HG02938 (cell line): ENCODE measurements around the gene PPIF.

ENCODE experiments used
- ATAC-seq: cut with Tn5 transposase; IDR thresholded peaks from one replicate; pipeline ENCODE4 v1.9.1; 2021; ENCODE audit warnings: mild to moderate bottlenecking, moderate library complexity; ENCODE audit not compliant: unreplicated experiment

Gene PPIF

DNA sequence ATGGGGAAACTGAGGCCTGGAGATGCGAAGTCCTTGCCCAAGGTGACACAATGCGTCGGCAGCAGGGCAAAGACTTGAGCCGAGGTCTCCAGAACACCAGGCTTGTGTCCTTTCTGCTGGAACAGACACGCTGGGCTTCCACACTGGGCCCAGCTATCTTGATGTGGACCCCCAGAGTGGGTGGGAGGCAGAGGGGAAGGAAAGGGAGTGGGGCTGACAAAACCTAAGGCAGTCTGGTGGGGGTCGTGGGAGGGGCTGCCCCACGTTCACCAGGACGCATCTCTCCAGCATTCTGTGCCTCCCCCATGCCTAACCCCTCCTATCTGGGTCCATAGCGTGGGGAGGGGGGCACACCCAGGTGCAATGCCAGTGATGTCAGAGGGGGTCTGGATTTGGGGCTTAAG, 38.1 kb downstream of the PPIF start:
- no peak for ATAC-seq

DNA sequence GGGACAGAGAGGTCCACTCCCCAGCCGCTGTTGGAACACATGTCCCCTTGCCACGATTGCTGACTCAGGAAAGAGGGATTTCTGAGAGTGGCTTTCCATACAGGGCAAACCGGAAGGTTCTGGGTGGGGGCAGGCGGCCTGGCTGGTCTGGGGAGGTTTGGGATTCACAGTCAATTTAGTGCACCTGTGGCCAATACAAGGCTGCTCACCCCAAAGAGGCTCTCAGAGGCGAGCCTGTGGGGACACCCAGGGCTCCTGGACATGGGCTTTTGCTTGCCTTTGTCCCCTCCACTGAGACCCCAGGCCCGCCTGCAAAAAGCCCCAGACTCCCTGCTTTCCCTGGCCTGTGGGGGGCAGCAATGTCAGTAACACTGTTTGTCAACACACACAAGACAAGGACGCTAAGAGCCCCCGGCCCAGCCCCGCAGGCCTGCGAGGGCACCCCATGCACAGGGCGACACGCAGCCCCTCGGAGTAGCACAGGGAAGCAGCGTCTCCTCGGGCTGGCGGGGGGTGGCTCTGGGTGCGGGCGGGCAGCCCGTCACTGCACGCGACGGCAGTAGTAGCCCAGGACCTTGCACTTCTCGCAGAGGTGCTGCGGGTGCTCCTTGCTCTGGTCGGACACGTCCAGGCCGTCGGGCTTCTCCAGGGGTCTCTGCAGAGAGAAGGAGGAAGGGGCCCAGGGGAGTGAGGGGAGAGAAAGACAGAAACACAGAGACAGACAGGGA, 38.7 kb downstream of the PPIF start:
- no peak for ATAC-seq

DNA sequence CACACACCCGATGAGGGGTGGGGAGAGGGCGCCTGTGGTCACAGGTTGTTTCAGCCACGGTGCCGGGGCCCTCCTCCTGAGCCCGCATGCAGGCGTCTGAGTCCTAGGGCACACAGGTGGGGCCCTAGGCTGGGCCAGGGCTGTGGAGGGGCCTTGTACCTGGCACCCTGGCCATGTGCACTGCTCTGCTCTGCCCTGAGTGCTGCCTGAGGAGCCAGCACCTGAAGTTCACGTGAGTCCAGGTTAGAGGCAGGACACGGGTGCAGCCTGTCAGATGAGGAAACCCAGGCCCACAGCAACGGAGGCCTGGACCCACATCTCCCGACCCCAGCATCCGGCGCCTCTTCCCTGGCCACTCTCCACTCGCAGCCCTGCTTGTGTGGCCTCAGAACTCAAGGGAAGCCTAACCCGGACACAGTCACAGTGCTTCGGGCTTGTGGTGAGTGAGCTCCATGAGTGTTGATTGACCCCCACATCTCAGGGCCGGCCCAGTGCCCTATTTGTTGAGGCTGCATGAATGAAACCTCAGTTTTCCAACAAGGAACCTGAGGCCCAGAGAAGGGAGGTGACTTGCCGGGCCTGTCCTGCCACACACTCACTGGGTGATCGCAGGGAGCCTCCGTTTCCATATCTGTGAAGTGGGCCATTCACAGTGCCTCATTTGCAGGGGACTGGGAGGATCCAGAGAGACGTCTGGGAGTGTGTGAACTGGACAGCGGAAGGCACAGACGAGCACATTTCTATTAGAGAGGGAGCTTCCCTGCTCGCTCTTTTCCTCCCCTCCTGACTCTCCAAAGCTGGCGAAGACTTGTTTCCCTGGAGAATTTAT, 39.6 kb downstream of the PPIF start:
- ATAC-seq, result no peak

DNA sequence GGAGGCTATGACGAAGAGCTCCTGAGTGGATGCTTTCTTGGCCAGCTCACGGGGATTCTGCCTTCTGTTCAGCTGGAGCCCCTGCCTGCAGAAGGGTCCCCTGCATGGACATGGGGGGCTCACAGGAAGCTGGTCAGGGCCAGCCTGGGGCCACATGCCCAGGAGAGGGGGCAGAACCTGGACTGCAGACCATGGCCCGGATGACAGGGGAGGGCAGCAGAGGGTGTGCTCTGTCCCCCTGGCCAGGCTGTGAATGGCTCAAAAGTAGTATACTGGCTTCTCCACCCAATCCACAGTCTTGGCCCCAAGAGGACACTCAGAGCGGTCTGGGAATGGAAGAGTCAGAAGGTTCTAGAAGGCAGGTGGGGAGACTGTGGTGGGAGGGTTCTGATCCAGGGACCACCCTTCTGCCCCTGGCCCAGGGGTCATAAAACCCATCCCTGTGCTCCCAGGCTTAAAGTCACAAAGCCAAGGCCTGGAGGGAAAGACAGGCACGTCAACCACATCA, 40.3 kb downstream of the PPIF start:
- no peak for ATAC-seq

DNA sequence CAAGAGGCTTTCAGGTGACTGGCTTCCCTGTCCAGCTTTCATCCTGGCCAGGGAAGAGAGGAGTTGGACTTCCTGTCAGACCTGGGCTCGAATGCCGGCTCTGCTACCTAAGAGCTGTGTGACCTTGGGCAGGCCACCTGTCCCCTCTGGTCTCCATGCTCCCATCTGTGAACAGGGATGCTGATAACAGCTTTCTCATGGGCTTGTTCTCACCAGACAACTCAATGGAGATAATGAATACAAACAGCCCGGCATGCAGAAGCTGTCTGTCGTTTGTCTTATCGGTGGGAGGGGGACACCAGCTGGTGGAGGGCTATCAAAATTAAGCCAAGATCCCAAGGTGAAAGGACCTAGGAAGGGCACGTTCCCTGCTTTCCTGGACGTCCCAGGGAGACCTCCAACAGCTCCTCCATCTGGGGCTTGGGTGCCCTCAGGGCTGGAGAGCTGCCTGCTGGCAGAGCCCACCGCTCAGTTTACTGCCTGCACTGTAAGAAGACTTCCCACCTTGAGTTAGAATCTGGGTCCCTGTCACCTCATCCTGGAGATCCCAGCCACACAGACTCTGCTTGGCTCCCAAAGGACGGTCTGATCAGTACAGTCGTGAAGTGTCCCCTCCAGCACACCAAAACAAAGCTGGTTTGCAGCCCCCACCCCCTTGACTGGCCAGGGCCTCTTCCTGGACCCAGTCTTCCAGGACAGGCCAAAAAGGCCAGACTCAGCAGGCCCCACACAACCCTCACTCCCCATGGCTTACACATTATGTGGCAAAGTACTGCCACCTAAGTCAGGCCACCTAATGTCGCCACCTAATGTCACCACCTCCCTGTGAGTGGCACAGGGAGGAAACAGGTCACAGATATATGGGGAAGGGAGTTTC, 40.9 kb downstream of the PPIF start:
- ATAC-seq, result no peak

DNA sequence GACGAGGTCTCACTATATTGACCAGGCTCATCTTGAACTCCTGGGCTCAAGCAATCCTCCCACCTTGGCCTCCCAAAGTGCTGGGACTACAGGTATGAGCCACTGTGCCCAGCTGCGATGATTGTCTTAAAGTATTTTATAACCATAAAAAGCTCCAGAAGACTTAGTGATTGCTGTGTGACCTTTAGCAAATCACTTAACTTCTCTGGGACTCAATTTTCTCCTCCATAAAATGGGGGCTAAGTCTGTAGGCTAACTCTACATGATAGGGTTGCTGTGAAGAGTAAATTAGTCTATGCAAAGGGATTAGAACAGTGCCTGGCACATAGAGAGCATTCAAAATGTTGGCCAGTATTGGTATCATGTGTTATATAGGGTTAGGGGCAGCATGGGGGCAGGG, 42.8 kb downstream of the PPIF start:
- ATAC-seq, result no peak

DNA sequence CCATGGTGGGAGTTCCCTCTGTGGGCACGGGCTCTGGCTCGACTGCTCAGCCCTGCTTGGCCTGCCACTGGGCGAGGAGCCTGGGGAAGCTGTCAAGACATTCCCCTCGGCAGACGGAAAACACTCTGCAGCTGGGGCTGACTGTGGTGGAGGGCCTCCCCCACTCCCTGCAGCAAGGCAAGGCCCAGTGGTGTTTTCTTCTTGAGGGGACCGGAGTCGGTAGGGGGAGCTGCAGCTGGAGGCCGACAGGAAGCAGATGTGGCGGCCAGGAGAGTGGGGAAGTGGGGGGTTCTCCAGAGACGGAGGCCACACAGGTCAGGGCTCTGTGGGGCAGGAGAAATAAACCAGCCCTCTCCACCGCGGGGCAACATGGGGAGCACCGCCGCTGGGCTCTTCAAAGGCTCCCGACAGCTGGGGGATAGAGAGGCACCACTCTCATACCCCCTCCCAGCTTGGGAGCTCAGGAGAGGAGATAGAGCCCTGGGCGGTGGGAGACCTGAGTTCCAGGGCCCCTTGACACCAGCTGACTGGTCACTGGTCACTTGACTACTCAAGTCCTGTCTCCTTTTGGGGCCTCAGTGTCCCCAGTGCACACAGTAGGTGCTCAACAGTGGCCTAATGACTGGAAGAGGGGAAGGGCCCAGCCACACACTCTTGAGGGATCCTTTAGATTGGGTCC, 43.4 kb downstream of the PPIF start:
- ATAC-seq, result peak; percentile 58

DNA sequence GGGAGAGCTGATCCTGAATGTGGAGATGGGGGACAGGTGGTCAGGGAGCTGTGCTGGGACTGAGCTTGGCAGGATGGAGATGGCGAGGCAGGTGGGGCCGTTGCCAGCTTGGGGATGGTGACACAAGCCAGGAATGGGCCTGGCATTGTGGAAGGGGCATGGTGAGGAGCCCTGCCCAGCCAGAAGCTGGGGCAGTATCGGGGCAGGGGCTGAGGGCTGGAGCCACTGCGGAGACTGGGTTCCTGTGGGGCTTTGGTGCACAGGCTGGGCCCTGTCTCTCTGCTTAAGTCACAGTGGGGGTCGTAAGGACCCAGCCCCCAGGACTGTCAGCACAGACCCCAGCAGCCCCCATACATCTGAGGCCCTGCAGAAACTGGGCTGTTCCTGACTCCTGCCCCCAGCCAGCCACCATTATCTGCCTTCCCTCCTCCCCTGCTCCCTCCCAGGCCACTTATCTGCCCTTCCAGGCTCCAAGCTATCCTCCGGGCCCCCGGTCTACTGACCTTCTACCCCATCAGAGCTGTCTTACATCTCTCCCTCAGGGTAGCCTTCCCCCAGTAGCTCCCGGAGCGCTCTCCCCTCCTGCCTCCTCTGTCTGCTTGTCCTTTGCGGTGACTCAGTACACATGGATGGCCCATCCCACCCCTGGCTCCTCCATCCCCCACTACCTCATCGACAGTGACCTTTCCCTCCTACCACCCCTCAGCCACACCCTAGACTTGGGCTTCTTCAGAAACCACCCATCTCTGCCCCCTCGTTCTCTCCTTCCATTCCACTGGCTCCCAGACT, 44.2 kb downstream of the PPIF start:
- ATAC-seq, result no peak

DNA sequence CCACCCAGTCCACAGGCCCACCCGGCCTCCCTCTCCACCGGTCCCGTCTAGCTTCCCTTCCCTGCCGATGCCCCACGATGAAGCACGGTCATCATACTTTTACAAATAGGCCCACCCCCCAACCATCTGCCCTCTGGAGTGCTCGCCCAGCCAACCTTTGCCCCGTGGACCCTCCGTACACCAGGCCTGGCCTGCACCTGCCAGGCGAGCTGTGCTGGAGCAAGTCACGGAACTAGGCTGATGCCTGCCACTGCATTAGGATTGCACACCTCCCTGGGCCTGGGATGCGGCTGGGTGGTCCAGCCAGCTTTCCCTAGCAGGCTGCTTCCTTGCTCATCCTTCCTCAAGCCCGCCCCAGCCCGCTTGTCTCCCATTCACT, 44.7 kb downstream of the PPIF start:
- no peak for ATAC-seq

DNA sequence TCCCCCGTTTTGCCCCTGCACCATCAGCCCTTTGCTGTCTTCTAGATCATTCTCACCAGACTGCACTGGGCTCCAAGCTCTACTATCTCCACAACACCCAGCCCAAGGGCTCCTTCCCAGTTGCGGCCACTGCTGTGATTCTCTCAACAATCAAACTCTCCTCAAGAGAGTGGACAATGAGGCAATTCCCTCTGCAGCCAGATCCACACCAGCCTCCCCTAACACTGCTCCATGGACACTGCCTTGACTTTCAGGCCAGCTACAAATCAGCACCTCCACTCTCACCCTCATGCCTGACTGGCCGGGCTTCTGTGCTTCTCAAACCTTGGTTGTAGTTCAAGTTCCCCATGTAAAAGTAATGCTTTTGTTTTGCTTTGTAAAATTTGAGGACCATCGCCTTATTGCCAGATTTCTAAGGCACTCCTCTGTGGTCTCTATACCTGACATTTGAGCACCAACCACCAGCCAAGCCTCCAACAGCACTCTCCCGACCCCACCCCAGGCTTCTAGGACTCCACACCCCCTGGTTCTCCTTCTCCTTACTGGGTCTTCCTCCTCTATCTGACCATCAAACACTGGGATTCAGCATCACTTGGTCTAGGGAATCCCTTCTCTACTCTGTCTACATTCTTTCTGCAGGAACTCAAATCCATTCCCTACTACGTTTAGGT, 45.4 kb downstream of the PPIF start:
- no peak for ATAC-seq

DNA sequence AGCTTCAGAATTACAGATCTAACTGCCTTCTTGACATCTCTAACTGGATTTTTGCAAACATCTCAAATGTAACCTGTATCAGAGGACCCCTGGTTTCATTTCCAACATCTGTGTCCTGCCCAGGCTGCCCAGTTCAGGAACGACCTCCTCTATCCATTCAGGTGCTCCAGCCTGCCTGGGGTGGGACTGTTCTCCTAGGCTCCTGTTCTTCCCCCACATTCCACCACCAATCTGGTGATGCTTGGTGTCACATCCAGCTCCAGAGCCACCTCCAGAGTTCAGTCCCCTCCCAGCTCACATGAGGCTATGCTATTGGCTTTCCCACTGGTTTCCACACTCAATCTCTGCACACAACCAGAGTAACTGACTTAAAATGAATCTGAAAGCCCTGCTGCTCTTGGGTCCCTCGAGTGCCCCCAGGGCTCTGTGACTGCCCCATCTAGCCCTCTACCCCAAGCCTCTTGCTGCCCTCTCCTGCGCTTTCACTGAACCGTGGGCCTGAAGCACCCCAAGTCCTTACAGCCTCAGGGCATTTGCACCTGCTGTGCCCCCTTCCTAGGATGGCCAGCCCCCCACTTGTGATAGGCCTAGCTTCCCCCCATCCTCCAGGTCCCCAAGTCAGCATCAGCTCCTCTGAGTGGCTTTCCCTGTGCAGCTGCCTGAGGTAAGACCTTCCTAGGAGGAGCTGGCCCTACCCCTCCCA, 46.1 kb downstream of the PPIF start:
- no peak for ATAC-seq

DNA sequence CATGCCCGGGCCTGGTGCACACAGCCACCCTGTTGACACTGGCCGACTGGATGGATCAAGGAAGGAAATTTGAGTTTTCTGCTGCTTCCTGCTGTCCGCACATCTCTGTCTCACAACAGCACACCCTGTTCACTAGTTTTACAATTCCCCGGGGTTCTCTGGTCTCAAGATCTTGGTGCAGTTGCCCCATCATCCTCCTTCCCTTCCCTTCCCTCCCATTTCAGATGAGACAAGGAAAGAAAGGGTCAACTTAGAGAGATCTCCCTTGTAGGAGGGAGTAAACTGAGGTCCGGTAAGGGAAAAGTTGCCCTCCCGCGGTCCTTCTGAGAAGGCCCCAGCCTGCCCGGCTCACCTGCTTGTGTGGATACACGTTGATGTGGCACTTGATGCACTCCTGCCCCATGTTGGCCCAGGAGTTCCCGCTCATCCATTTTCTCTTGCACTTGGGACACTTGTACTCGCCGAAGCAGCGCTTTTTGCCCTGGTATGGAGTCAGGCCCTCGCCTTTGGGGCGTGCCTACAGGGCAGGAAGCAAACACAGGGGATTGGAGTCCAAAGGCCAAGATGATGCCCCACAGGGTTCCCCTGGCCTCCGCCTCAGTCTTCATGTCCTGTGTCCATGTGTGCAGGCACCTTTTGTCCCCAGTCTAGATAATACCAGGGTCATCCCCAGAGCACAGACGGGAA, 46.8 kb downstream of the PPIF start:
- ATAC-seq, result no peak

DNA sequence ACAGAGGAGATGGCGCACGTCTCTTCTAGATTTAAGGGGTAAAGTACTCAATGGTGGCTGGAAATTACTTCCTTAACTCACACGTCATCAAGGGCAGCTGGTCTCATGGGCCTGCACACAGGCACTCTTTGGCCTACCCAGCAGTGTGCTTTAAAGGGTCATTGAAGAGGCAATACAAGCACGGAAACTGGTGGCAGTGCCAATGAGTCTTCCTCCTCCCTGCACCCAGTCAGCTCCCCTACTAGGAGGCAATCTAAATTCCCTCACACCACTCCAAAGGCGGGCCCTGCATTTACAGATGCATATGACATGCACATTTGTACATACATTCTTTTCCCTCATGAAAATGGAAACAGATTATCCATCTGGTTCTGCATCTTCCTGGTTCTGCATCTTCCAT, 47.4 kb downstream of the PPIF start:
- ATAC-seq, result no peak

DNA sequence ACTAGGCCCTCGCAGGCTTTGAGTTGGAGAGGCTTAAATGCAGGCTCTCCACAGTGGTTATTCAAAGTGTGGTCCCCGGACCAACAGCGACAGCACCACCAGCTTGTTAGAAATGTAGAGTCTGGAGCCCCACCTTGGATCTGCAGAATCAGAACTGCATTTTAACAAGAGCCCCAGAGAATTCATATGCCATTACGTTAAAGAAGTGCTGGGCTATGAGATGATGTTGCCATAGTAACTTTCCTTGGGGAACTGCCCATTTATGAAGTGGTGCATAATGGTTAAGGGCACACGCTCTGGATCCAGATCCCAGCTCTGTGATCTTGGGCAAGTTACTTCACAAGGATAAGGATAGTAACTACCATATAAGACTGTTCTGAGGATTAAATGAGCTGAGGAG, 49.3 kb downstream of the PPIF start:
- no peak for ATAC-seq

DNA sequence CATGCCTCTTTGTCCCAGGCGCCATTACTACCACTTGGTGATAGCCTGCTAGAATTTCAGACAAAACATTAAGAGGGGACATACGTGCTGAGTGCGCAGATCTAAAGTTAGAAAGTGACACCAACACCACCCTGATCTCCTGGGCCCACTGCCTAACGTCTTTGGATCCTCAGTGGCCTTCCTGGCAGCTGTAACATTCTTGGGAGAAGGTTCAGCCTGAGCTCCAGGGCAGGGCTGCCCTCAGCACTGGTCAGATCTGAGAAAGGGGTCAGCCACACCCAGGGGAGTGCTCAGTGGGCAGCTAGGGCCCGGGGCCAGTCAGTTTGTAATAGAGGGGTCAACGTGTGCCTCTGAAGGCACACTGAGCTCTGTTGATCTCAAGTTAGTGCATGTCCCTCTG, 49.8 kb downstream of the PPIF start:
- no peak for ATAC-seq

DNA sequence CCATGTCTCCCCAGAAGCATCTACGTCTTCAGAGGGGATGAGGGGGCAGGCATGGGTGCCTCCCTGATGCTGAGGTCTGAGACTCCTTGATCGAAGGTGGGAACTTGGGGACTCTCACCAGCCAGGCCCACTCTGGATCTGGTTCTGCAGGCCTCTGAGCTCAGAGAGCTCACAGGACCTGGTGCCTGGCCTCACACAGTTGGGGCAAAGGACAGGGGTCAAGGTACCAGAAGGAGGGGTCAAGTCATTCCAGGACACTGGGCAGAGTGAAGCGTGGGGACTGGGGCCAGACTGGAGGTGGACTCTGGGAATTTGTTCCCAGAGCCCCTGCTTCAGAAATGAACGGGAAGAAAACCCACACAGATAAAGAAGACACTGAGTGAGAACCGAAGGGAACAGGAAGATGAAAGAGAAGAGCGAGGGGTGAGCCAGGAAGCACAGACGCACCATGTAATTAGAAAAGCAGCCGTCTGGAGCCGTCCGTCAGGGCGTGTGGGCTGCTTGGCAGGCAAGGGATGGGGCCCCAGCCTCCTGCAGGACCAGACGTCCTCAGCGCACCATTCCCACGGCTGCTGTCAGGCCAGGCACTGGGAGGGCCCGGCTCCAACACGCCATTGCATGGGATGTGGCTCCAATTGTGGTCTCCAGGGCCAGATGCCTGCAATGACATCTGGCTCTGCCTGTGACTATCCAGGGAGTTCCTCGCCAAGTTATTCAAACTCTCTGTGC, 50.5 kb downstream of the PPIF start:
- no peak for ATAC-seq

DNA sequence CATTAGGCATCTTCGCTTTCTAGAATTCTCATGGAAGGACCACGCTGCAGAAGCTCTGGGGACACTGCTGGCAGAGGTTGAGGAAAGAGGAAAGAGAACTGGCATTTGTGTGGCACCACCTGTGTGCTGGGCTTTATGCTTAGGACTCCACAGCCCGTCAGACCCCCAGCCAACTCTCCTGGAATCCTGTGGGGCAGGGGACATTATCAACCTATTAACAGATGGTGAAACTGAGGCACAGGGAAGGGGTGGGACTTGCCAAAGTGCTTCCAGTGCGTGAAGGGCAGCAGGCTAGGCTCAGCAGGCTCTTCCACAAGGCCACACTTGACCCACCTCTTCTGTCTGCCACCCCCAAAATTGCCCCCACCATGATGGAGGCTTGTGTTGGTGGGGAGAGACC, 51.4 kb downstream of the PPIF start:
- ATAC-seq, result no peak
